GM18507 (cell line): ENCODE results near the gene TAS1R2.

Source experiments
- DNase-seq: peaks from one replicate; pipeline ENCODE4 v3.0.0; 2011; ENCODE audit warnings: low read depth; ENCODE audit not compliant: insufficient read length; ENCODE audit errors: extremely low spot score
- FAIRE-seq: peaks from 2 replicates; lab custom pipeline; 2011; peaks lifted over from hg19 to GRCh38; lab: Jason Lieb, UNC

TAS1R2 gene

DNA sequence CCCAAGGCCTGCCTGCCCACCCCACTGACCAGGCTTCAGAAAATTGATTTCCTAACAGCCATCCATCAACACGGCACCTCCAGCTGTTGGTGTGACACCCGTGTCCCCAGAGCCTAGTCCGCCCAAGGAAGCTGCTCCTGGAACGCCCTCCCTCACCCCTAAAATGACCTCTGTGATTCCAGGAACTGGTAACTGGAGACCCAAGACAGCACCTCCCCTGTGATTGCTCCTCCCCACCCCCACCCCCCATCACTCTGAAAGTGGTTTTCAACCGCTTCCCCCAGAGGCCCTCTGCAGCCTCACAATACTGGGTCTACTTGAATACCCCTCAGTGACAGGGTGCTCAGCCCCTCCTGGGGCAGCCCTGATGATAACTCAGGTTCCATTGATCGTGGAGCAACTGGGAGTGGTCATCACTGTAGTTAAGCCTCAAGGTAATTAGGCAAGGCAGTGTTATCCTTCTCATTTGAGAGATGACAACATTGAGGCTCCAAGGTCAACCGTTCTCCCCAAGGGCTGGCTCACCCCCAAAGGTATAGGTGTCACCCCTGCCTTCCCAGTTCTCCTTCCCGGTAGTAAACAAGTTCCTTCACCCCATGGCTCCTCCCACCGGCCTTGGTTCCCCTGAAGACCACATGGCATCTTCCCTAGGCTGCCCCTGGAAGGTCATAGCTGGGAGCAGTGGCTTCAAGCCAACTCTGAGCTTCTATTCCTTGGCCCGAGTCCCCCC is 52.0 kb downstream of the TAS1R2 start:
- FAIRE-seq (no peak), DNase-seq (no peak)

DNA sequence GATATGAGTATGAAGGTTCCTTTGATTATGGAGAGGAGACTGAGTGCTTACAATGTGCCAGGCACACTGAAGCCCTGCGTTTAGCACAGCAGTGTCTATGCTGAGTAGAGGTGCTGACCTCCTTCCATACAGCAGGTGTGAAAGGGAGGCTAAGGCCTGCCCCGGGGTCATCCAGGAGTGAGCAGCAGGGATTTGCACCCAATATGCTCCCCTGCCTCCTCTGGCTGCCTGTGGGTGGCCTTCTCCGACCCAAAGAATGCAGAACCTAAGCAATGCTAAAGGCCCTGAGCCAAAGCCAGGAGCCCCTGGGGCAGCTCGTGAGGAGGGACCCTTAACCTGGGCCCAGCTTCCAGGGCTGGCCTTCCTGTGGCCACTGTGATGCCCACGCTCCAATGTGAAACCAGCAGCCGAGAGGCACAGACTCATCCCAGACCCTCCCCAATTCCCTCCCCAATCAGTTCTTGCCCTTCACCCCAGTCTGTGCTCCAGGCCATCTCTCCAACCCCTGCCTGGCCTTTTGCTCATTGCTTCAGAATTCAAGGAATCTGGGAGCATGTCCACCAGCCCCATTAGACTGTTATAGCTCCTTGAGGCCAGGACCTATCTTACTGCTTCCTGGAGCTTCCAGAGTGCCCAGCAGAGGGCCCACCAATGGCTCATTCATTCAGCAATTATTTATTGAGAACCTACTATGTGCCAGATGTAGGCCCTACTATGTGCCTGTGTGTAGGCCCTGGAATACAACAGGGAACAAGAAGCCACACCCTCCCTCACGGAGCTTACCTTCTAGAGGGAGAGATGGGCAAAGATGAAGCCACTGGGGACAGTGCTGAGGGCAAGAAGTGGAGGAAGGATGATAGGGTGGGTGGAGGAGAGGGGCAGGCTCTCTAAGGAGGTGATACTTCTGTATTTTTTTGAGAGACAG is 53.3 kb downstream of the TAS1R2 start:
- FAIRE-seq: no peak
- no peak for DNase-seq

DNA sequence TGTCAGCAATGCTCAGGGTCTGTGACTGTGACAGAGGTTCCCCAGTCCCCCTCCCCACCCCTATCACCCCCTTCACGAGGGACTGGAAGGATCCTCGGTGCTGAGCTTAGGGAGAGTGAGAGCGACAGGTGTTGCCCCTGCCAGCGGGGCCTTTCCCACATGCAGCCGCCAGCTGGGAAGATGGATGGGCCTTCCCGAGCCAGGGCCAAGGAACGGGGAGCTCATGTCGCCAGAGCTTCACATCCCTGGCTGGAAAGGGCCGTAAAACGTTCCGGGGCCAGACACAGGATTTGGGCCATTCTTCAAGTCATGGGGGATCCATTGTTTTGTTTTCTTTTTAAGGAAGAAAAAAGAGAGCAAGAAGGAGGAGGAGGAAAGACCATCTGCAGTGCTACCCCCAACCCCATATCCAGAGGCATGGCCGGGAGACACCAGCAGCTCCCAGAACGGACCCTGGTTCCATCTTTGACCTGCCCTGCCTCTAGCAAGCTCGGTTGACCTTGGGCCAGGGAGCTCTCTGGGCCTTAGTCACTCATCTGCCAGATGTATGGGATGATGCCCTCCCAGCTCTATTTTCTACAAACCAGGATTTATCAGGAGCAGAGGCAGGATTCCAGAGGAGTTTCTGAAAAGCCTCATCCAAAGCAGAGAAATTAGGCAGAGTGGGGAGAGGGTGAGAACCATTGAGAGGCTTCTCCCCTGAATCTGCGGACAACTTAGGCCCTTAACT is 54.1 kb downstream of the TAS1R2 start:
- no peak for DNase-seq
- no peak for FAIRE-seq

DNA sequence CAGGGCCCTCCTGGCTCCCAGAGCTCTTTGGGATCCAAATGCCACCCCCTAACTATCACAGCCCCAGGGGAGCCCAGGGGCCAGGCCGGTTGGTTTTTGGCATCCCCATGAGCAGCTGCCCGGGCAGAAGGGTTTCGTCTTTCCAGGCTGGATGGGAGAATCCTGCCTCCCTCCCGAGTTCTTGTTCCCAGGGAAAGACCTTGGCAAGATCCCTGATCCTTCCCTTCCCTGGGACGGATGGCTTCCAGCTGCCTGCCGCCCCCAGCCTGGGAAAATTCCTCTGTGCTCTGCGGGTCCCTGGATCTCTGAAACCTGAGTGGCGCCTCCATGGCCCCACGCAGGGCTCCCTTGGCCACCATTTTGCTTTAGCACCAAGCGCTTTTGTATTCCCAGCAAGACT is 55.6 kb downstream of the TAS1R2 start:
- FAIRE-seq (no peak), DNase-seq (no peak)

DNA sequence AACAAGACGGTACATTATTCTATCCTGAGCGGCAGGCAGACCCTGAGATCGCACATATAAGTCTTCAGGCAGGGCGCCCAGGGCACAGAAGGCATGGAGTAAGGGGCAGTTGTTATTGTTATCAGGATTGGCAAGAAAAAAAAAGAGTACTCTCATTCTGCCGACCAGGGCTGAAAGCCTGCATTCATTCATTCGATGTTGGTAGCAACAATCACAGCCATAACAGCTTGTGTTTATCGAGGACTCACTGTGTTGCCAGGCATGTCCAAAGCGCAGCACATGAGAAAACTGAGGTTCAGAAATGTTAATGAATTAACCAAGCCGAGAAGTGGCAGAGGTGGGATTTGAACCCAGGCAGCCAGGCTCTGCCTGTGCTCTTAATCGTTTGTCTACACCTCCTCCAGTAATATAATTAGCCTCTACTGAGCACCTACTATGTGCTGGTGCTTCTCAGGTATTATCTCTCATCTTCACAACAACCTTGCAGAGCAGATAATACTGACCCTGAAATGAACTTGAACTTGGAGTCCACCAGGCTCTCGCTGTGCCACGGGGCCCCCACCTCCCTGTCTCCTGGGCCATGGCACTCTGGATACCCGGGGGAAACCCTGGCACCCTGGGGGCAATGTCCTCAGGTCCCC is 56.2 kb downstream of the TAS1R2 start:
- no peak for DNase-seq
- no peak for FAIRE-seq

DNA sequence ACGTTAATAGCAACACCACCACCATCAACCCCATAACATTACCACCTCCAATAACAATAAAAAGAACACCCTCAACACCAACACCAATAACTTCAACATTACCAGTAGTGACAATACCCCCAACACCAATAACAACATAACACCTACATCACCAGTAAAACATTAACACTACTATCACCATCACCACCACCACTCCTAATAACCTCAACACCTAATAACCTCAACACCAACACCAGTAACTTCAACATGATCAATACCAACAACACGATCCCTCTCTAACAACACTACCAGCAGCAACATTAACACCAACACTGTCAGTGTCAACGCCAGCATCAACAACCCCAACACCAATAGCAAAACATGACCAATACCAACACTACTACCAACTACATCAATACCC is 57.2 kb downstream of the TAS1R2 start:
- no peak for DNase-seq
- no peak for FAIRE-seq

DNA sequence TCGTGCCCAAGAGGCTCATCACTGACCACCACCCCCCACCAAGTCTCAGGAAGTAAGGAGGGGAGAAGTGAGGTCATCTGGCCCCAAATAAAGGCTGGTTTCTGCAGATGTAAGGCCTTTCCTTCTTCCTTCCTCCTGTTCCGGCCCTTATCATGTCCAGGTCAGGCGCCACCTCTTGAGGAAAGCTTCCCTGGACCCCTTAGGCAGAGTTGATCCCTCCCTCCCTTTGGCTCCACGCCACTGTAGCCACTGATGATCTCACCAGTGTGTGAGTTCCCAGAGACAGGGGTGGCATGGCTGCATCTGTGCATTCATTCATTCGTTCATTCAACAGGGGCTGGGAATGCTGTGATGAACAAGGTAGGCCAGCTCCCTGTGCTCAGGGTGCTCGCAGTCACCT is 59.2 kb downstream of the TAS1R2 start:
- FAIRE-seq: no peak

DNA sequence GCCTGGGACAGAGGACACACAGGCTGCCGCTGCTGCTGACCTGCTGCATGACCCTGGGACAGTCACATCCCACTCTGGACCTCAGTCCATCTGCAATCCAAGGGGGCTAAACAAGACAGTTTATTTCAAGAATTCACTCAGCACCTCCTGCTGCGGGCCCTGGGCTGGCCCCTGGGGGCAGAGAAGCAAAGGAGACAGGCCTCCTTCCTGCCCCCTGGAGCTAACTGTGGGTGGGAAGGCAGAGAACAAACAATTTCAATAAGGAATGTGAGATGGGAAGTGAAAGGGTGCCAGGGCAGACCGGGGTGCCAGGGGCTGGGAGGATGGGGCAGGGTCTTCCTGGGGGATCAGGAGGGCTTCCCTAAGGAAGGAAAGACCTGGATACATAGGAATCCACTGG is 60.0 kb downstream of the TAS1R2 start:
- no peak for DNase-seq
- no peak for FAIRE-seq

More for the DNA sequence above, 59.2 kb downstream of the TAS1R2 start:
- no peak for DNase-seq

DNA sequence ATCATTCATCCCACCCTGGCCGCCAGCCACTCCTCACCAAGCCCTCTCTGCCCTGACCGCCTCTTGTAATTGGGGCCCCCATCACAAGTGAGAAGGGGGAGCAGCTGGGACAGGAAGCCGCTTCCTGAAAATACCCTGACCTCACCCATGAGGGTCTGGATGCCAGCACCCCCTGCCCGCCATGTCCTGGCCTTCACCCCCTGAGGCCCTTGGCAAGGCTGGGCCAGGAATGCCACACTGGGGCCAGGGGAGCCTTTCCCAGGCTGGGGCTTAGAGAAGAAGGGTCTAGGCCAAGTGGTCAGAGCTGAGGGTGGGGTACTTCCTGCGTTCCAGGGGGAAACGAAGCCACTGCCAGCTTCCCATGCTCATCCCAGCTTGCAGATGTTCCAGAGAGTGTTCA is 60.5 kb downstream of the TAS1R2 start:
- FAIRE-seq (no peak), DNase-seq (no peak)

DNA sequence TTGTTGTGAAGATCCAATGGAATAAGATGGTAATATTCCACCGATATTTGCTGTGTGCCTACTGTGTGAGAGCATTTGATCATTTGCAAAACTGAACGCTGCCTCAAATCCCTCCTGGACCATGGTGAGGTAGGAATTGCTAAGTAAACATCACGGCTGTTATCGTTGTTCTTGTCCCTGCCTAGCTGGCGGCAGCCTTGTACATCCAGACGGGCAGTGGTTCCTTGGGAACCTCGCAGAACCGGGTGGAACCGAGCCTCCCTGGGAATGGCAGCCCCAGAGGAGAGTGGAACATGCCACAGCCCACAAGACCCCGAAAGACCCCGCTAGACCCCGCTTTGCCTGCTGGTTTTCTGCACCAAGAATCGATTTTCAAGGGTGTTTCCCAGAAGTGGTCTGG is 60.9 kb downstream of the TAS1R2 start:
- FAIRE-seq: no peak
- no peak for DNase-seq

DNA sequence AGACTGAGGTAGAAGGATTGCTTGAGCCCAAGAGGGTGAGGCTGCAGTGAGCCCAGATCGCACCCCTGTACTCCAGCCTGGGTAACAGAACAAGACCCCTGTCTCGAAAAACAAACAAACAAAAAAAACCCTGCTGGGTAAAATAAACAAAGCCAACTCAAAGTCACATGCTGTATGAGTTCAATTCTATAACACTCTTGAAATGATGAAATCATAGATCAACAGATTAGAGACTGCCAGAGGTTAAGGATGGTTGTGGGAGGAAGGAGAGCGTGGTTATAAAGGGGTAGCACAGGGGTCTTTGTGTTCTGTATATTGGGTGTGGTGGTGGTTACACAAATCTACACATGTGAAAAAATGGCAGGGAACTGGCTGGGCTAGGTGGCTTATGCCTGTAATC is 62.5 kb downstream of the TAS1R2 start:
- no peak for DNase-seq
- FAIRE-seq: no peak

DNA sequence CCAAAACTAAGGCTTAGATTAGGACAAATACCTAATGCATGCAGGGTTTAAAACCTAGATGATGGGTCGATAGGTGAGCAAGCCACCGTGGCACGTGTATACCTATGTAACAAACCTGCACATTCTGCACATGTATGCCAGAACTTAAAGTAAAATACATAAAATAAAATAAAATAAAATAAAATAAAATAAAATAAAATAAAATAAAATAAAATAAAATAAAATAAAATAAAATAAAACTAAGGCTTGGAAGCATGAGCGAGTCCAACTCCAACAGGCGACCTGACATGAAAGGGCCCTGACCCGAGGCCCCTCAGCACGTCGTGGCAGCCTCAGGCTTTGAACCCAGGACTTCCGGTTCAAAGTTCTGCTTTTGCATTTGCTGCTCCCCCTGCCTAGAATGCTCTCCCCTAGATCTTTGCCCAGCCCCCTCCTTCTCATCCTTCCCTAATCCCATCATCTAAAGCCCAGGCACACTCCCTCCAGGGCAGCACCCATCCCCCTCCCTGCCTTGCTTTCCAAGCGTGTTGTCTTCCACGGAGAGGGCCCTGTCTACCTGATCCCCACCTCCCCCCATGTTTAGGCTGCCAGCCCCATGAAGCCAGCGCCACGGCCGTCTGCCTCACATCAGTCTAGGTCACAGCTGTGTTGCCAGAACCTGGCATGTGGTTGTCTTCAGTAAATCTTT is 64.3 kb downstream of the TAS1R2 start:
- DNase-seq (no peak), FAIRE-seq (no peak)

DNA sequence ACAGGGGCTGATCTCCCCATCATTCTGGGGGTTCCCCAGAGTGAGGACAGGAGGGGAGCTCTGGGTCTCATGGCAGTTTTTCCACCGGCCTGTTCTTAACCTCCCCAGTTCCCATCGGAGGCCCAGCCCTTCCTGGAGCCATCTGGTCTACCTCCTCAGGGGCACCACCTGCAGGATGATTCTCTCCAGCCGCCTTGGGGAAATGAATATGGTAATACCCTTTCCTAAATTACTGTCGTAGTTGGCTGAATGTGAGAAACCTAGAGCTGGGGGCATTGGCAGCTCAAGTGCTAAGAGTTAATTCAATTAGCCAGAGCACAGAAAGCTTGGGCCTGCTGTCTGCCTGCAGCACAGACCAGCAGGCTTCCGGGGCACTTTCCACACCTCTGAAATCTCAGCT is 64.9 kb downstream of the TAS1R2 start:
- FAIRE-seq (no peak), DNase-seq (no peak)

DNA sequence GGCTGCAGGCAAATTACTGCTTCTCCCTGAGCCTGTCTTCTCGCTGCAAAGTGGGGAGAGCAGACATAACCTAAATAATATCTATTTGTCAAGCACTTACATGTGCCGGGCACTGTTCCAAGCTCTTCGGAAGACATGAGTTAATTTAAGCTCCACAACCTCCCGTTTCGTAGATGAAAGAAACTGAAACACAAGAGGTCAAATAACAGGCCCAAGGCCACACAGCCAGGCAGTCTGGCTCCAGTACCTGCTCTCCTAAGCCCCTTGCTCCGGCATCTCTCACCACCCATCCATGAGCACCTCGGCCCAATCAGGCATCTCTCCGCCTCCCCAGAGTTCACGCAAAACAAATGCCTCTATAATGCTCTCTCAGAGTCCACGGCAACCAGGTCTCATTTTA is 65.4 kb downstream of the TAS1R2 start:
- DNase-seq (no peak), FAIRE-seq (no peak)

DNA sequence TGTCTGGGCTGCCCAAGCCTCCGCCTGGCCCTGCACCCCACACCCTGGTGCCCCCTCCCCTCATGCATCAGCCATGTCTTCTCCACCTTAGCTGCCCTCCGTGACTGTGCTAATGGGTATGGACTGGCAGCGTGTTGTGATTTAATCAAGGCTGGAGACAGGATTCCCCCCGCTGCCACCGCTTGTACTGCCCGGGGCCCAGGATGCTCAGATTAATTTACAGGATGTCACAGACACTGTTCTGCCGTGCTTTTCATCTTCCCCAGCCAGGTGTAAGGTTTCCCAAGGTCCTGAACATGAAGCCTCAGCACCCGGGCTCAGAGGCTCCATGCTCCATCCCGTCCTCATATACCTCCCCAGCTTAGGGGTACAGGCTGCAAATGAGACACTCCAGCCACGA is 66.3 kb downstream of the TAS1R2 start:
- DNase-seq: no peak
- FAIRE-seq: no peak

DNA sequence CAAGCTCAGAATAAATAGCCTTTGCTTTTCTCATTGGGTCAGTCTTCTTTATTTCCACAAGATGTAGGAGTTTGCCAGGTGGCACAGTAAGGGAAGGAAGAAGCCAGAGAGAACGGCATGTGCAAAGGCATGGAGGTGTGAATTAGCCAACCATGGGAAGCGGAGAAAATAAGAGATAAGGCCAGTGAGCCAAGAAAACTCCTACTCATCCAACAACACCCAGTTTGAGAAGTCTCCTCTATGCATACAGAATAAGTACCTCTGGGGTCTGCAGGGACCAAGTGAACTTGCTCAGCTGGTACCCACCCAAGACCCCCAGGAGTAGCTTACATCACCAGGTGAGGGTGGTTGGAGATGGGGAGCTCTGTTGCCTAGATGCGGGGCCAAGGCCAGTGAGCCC is 66.7 kb downstream of the TAS1R2 start:
- FAIRE-seq (no peak), DNase-seq (no peak)
